Measurements from ENCODE around the gene FAAP100. TPM values are rescaled to one million over a fixed set of nuclear protein-coding genes. Genes with fewer than 3 reads are reported as not detected.
A peak's percentile ranks its signal among the peaks of the same experiment; 100 is the strongest.

The FAAP100 gene
- total RNA-seq, 4 donors from 2014 or later = 19.4 to 34.3 (median 28.4) TPM

DNA sequence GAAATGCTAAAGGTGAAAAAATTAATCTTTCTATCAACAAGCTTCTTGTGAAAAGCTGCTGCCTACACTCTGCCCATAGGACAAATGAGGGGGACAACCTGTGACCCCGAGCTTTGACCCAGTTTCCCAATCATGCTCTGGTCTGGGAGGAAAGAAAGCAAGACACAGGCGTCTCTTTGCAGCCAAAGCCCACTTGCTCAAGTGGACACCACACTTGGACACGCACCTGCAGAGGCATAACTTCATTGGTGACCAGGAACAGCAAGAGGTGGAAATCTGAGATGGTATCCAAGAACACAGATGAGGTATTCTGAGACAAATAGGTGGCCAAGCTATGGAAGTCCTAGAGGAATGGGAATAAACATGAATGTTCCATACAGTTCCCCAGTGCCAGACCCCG, 15.0 kb upstream of the FAAP100 start:
- intact Hi-C loops (cut with DNase I; ENCODE audit: low total_unique reads) = no loop called here
- H3K4me3 ChIP-seq (ENCODE audit: low read depth, poor library complexity, severe bottlenecking) = no peak overlapping the region
- DNase-seq (ENCODE audit: low spot score in 2 of 2) = no peak
- TF ChIP-seq POLR2A (IDR thresholded peaks at IDR 0.05) = no peak
- TF ChIP-seq, protein P1, sequence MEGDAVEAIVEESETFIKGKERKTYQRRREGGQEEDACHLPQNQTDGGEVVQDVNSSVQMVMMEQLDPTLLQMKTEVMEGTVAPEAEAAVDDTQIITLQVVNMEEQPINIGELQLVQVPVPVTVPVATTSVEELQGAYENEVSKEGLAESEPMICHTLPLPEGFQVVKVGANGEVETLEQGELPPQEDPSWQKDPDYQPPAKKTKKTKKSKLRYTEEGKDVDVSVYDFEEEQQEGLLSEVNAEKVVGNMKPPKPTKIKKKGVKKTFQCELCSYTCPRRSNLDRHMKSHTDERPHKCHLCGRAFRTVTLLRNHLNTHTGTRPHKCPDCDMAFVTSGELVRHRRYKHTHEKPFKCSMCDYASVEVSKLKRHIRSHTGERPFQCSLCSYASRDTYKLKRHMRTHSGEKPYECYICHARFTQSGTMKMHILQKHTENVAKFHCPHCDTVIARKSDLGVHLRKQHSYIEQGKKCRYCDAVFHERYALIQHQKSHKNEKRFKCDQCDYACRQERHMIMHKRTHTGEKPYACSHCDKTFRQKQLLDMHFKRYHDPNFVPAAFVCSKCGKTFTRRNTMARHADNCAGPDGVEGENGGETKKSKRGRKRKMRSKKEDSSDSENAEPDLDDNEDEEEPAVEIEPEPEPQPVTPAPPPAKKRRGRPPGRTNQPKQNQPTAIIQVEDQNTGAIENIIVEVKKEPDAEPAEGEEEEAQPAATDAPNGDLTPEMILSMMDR (IDR thresholded peaks at IDR 0.05) = no peak
- 53% methylated on average over 4 of the region's 4 CpGs for WGBS, 2 donors

DNA sequence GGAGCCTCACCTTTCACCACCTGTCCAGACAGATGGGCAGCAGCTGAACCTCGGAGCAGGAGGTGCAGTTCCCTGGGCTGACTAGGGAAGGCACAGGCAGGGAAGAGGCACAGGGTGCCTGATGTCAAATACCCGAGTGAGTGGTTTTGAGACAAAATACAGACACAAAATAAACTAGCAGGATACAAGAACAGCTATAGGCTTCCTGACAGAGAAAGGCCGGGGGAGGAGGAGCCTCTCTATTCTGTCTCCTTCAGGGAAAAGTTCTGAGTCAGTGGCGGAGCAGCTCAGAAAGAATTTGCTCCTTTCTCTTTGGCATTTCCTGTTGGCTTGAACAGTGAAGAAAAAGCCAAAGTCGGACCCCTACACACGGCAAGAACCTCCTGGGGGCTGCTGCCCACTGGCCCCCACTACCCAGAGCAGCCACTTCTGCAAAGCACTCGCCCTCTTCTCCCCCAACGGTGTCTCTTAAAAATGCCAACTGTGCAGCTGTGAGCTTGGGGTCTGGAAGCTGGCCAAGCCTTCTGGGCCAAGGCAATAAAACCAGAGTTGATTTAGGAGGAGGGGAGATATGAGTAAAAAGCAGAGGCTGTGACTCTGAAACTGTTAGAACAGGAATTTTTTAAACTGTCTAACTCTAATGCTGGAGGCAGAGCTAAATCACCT, 14.4 kb upstream of the FAAP100 start:
- no peak overlapping the region for H3K4me3 ChIP-seq (ENCODE audit: low read depth, poor library complexity, severe bottlenecking)
- TF ChIP-seq POLR2A (IDR thresholded peaks at IDR 0.05) = no peak
- TF ChIP-seq, protein P1 (IDR thresholded peaks at IDR 0.05) = no peak
- 4 to 6% methylated on average over 8 of the region's 8 CpGs for WGBS, 2 donors
- intact Hi-C loops (cut with DNase I; ENCODE audit: low total_unique reads) = no loop called here
- DNase-seq (ENCODE audit: low spot score in 2 of 2) = peak in 1 of 2 donors; percentile 56

DNA sequence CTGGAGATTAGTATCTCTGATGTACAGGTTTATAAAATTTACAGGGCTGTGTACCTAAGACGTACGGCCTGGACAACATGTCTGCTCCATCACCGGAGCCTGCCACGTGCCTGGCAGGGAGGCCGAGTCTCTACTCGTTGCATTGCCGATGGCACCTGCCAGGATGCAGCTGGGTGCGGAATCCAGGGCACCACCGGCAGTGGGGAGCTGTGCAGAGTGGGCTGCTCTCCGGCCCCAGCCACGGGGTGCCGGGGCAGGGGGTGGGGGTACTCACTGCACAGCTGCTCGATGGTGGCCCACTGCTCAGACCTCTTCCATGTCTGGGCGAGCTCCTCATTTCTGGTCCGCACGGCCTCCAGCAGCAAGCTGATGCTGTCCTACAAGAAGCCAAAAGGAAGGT, 13.1 kb upstream of the FAAP100 start:
- no peak for DNase-seq (ENCODE audit: low spot score in 2 of 2)
- intact Hi-C loops (cut with DNase I; ENCODE audit: low total_unique reads) = no loop called here
- 89 to 93% methylated on average over 12 to 16 of the region's 16 CpGs for WGBS, 2 donors

DNA sequence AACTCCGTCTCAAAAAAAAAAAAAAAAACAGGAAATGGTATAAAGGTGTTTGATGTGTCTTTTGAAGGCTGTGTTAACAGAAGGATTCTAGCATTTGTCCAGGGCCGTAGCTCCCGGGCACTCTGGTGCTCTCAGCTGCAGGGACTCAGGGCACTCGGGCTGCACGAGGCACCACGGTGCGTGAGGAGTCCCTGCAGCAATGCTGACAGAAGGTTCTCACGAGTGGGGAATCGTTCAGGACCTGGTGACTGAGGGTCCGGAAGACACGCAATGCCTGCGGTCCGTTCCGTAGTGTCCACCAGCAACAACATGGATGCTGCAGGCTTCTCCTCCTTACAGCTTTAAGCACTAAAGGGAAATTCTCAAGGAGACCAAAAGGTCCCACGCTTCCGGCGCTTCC, 12.6 kb upstream of the FAAP100 start:
- TF ChIP-seq, protein P1 (IDR thresholded peaks at IDR 0.05) = no peak
- TF ChIP-seq POLR2A (IDR thresholded peaks at IDR 0.05) = no peak
- DNase-seq (ENCODE audit: low spot score in 2 of 2) = no peak
- no peak overlapping the region for H3K4me3 ChIP-seq (ENCODE audit: low read depth, poor library complexity, severe bottlenecking)
- 94 to 96% methylated on average over 17 of the region's 17 CpGs for WGBS, 2 donors
- intact Hi-C loops (cut with DNase I; ENCODE audit: low total_unique reads) = no loop called here

More for the DNA sequence above, 13.1 kb upstream of the FAAP100 start:
- TF ChIP-seq POLR2A (IDR thresholded peaks at IDR 0.05) = no peak
- TF ChIP-seq, protein P1 (IDR thresholded peaks at IDR 0.05) = no peak
- no peak overlapping the region for H3K4me3 ChIP-seq (ENCODE audit: low read depth, poor library complexity, severe bottlenecking)

DNA sequence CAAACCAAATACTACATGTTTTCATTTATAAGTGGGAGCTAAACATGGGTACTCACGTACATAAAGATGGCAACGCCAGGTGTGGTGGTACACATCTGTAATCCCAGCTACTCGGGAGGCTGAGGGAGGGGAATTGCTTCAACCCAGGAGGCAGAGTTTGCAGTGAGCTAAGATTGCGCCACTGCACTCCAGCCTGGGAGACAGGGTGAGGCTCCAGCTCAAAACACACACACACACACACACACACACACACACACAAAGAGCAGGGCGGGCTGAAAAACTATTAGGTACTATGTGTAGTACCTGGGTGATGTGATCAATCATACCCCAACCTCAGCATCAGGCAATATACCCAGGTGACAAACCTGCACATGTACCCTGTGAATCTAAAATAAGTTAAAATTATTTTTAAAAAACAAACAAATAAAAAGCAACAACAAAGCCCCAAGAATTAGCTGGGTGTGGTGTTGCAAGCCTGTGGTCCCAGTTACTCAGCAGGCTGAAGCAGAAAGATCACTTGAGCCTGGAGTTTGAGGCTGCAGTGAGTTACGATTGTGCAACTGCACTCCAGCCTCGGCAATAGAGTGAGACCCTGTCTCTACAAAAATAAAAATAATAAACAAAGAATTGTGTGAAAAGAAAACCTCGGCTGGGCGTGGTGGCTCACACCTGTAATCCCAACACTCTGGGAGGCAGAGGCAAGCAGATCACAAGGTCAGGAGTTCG, 11.9 kb upstream of the FAAP100 start:
- H3K4me3 ChIP-seq (ENCODE audit: low read depth, poor library complexity, severe bottlenecking) = no peak overlapping the region
- intact Hi-C loops (cut with DNase I; ENCODE audit: low total_unique reads) = no loop called here
- 84% methylated on average over 10 of the region's 10 CpGs for WGBS, 2 donors
- TF ChIP-seq, protein P1 (IDR thresholded peaks at IDR 0.05) = no peak
- TF ChIP-seq POLR2A (IDR thresholded peaks at IDR 0.05) = no peak
- no peak for DNase-seq (ENCODE audit: low spot score in 2 of 2)
